C4-2B (cell line): Measurements from ENCODE around the gene FAP.

Source experiments
- ZFX ChIP-seq: fragments of 450-650 bp; IDR thresholded peaks from 2 replicates; pipeline ENCODE4 v1.6.1; 2017
- TF ChIP-seq, protein P1 (sequence below): fragments of 450-650 bp; conservative IDR thresholded peaks from 2 replicates; pipeline ENCODE4 v1.5.1; 2017; ENCODE audit warnings: mild to moderate bottlenecking

DNA sequence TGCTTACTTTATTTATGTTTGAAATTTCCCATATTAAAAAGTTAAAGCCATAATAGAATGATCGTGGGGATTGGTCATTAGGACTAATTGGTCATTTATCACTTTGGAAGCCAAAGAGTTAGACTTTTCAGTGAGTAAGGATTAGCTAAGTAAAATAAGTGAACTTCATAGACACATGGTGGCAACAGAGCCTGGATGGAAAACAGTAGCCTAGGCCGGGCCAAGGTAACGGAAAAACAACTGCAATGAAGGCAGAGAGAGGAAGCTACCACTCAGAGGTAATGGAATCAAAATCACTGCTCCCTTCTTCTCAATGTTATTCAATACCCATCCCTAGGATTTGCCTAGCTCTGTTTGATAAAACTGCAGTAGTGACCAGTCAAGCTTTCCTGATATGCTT lies 87.1 kb downstream of the FAP start:
- TF ChIP-seq, protein P1, sequence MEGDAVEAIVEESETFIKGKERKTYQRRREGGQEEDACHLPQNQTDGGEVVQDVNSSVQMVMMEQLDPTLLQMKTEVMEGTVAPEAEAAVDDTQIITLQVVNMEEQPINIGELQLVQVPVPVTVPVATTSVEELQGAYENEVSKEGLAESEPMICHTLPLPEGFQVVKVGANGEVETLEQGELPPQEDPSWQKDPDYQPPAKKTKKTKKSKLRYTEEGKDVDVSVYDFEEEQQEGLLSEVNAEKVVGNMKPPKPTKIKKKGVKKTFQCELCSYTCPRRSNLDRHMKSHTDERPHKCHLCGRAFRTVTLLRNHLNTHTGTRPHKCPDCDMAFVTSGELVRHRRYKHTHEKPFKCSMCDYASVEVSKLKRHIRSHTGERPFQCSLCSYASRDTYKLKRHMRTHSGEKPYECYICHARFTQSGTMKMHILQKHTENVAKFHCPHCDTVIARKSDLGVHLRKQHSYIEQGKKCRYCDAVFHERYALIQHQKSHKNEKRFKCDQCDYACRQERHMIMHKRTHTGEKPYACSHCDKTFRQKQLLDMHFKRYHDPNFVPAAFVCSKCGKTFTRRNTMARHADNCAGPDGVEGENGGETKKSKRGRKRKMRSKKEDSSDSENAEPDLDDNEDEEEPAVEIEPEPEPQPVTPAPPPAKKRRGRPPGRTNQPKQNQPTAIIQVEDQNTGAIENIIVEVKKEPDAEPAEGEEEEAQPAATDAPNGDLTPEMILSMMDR: no peak
- no peak for TF ChIP-seq ZFX
